ENCODE data around the gene ALS2CL.
A peak's percentile ranks its signal among the peaks of the same experiment; 100 is the strongest.

The ALS2CL gene

GRCh38 chr3:46690798-46691197 lies 2.7 kb downstream of the ALS2CL start:
- H3K4me1 Mint-ChIP-seq (ENCODE audit: low read depth in 2 of 2) = peaks cover 18 to 23% of the 10 kb centered on the region in 2 donors
- ATAC-seq (replicated peaks) = no peak
- H3K36me3 Mint-ChIP-seq (ENCODE audit: insufficient read depth) = no peaks in the 10 kb centered on the region
- peaks cover 5 to 22% of the 10 kb centered on the region in 2 donors for H3K27me3 Mint-ChIP-seq
- H3K9me3 Mint-ChIP-seq = no peaks in the 10 kb centered on the region
- DNase-seq = no peak
- no peak overlapping the region for H3K4me3 Mint-ChIP-seq
- H3K27ac Mint-ChIP-seq = peak overlapping the region in 1 of 2 donors; percentile 45

DNA sequence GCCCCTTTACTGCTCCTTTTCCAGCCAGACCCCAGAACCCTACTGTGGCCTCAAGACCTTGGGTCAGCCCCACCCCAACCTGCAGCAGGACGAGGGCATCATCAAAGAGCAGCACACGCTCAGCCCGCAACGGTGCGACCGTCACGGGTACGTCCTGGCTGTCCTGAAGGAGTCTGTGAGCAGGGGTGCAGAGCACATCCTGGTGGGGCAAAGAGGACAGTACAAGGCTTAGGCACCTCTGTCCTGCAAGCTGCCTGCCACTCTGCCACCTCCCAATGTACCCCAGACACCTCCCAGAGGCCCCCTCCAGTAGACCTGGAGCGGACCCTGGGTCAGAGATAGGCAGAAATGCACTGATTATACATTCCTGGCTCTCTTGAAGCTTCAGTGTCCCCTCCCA lies 8.0 kb downstream of the ALS2CL start:
- Mint-ChIP-seq H3K9me3 (no peaks in the 10 kb centered on the region), H3K27ac (no peak overlapping the region), H3K27me3 (peaks cover 0 to 9% of the 10 kb centered on the region in 2 donors), H3K4me3 (no peak overlapping the region), H3K36me3 (ENCODE audit: insufficient read depth) (no peaks in the 10 kb centered on the region), H3K4me1 (ENCODE audit: low read depth in 2 of 2) (no peaks in the 10 kb centered on the region)
- DNase-seq (no peak), ATAC-seq (replicated peaks) (no peak)

GRCh38 chr3:46684891-46685290 lies 8.6 kb downstream of the ALS2CL start:
- Mint-ChIP-seq H3K9me3 (no peaks in the 10 kb centered on the region), H3K36me3 (ENCODE audit: insufficient read depth) (no peaks in the 10 kb centered on the region), H3K4me1 (ENCODE audit: low read depth in 2 of 2) (no peaks in the 10 kb centered on the region), H3K27me3 (peaks cover 0 to 15% of the 10 kb centered on the region in 2 donors), H3K27ac (no peak overlapping the region), H3K4me3 (no peak overlapping the region)
- DNase-seq (no peak), ATAC-seq (replicated peaks) (no peak)

- no peak for ATAC-seq (replicated peaks)
- H3K36me3 Mint-ChIP-seq (ENCODE audit: insufficient read depth) = no peaks in the 10 kb centered on the region
These were observed 10.5 kb downstream of the ALS2CL start for GRCh38 chr3:46682974-46683373.

GRCh38 chr3:46681856-46682540 lies 11.5 kb downstream of the ALS2CL start:
- no peaks in the 10 kb centered on the region for H3K9me3 Mint-ChIP-seq
- H3K36me3 Mint-ChIP-seq (ENCODE audit: insufficient read depth) = no peaks in the 10 kb centered on the region
- no peaks in the 10 kb centered on the region for H3K4me1 Mint-ChIP-seq (ENCODE audit: low read depth in 2 of 2)
- H3K27me3 Mint-ChIP-seq = peaks cover 0 to 19% of the 10 kb centered on the region in 2 donors
- no peak for DNase-seq
- H3K4me3 Mint-ChIP-seq = no peak overlapping the region
- no peak for ATAC-seq (replicated peaks)
- no peak overlapping the region for H3K27ac Mint-ChIP-seq

More at GRCh38 chr3:46682974-46683373, 10.5 kb downstream of the ALS2CL start:
- DNase-seq = no peak
- H3K4me3 Mint-ChIP-seq = no peak overlapping the region
- no peaks in the 10 kb centered on the region for H3K9me3 Mint-ChIP-seq
- peaks cover 0 to 19% of the 10 kb centered on the region in 2 donors for H3K27me3 Mint-ChIP-seq
- no peak overlapping the region for H3K27ac Mint-ChIP-seq
- no peaks in the 10 kb centered on the region for H3K4me1 Mint-ChIP-seq (ENCODE audit: low read depth in 2 of 2)

GRCh38 chr3:46681387-46681786 lies 12.1 kb downstream of the ALS2CL start:
- no peaks in the 10 kb centered on the region for H3K9me3 Mint-ChIP-seq
- no peaks in the 10 kb centered on the region for H3K36me3 Mint-ChIP-seq (ENCODE audit: insufficient read depth)
- no peak overlapping the region for H3K4me3 Mint-ChIP-seq
- H3K4me1 Mint-ChIP-seq (ENCODE audit: low read depth in 2 of 2) = no peaks in the 10 kb centered on the region
- H3K27me3 Mint-ChIP-seq = peaks cover 0 to 19% of the 10 kb centered on the region in 2 donors
- DNase-seq = no peak
- no peak overlapping the region for H3K27ac Mint-ChIP-seq
- no peak for ATAC-seq (replicated peaks)

GRCh38 chr3:46680298-46680826 lies 13.1 kb downstream of the ALS2CL start:
- no peaks in the 10 kb centered on the region for H3K4me1 Mint-ChIP-seq (ENCODE audit: low read depth in 2 of 2)
- no peak for ATAC-seq (replicated peaks)
- no peaks in the 10 kb centered on the region for H3K36me3 Mint-ChIP-seq (ENCODE audit: insufficient read depth)
- DNase-seq = no peak
- H3K27me3 Mint-ChIP-seq = peaks cover 0 to 11% of the 10 kb centered on the region in 2 donors
- H3K9me3 Mint-ChIP-seq = no peaks in the 10 kb centered on the region
- H3K27ac Mint-ChIP-seq = no peak overlapping the region
- H3K4me3 Mint-ChIP-seq = no peak overlapping the region

- H3K4me3 Mint-ChIP-seq = no peak overlapping the region
- H3K9me3 Mint-ChIP-seq = no peaks in the 10 kb centered on the region
- DNase-seq (no peak), ATAC-seq (replicated peaks) (no peak)
- H3K27me3 Mint-ChIP-seq = peaks cover 0 to 10% of the 10 kb centered on the region in 2 donors
- H3K27ac Mint-ChIP-seq = peak overlapping the region in 1 of 2 donors; percentile 26
- H3K4me1 Mint-ChIP-seq (ENCODE audit: low read depth in 2 of 2) = no peaks in the 10 kb centered on the region
- H3K36me3 Mint-ChIP-seq (ENCODE audit: insufficient read depth) = no peaks in the 10 kb centered on the region
These were observed 13.8 kb downstream of the ALS2CL start for GRCh38 chr3:46679681-46680080.

DNA sequence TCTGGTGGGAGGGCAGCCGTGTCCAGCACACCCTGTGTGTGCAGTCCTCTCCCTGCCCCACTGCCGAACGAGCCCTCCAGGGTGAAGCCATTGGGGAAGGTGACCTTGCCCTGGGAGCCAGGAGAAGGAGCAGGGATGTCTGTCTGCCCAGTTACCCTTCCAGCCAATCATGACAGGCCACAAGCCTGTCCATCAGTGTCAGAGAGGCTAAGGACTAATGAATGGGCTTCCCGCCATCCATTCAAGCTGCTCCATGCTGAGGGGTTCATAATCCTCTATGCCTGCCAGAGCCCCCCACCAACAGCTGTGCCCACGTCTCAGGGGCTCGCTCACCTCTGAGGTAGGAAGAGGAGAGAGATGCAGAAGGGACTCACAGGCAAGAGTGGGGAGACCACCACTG lies 15.2 kb downstream of the ALS2CL start:
- ATAC-seq (replicated peaks) (no peak), DNase-seq (no peak)
- Mint-ChIP-seq H3K27ac (no peak overlapping the region), H3K27me3 (peaks cover 0 to 16% of the 10 kb centered on the region in 2 donors), H3K4me1 (ENCODE audit: low read depth in 2 of 2) (no peaks in the 10 kb centered on the region), H3K36me3 (ENCODE audit: insufficient read depth) (no peaks in the 10 kb centered on the region), H3K9me3 (no peaks in the 10 kb centered on the region), H3K4me3 (no peak overlapping the region)

DNA sequence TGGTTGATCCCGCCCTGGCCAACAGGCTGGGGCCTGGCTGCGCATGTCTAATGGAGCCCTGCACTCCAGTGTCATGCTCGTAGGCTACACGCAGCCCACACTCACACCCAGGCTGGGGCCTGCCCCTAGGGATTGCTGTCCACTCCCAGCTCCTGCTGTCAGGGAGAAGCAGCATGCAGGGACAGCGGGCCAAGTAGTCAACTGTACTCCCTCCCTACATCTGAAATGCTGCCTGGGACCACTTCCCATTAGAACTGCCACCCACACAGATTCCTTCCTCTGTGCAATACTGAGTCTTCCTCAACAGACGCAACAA lies 16.1 kb downstream of the ALS2CL start:
- H3K27ac Mint-ChIP-seq = no peak overlapping the region
- no peak for DNase-seq
- no peaks in the 10 kb centered on the region for H3K36me3 Mint-ChIP-seq (ENCODE audit: insufficient read depth)
- H3K27me3 Mint-ChIP-seq = peaks cover 0 to 18% of the 10 kb centered on the region in 2 donors
- no peak overlapping the region for H3K4me3 Mint-ChIP-seq
- no peaks in the 10 kb centered on the region for H3K9me3 Mint-ChIP-seq
- H3K4me1 Mint-ChIP-seq (ENCODE audit: low read depth in 2 of 2) = no peaks in the 10 kb centered on the region
- no peak for ATAC-seq (replicated peaks)

GRCh38 chr3:46676601-46677410 lies 16.7 kb downstream of the ALS2CL start:
- DNase-seq (no peak), ATAC-seq (replicated peaks) (no peak)
- no peak overlapping the region for H3K27ac Mint-ChIP-seq
- no peaks in the 10 kb centered on the region for H3K4me1 Mint-ChIP-seq (ENCODE audit: low read depth in 2 of 2)
- H3K9me3 Mint-ChIP-seq = no peaks in the 10 kb centered on the region
- H3K4me3 Mint-ChIP-seq = no peak overlapping the region
- H3K36me3 Mint-ChIP-seq (ENCODE audit: insufficient read depth) = no peaks in the 10 kb centered on the region
- H3K27me3 Mint-ChIP-seq = peaks cover 0 to 18% of the 10 kb centered on the region in 2 donors

GRCh38 chr3:46675843-46676567 lies 17.5 kb downstream of the ALS2CL start:
- DNase-seq = no peak
- H3K4me3 Mint-ChIP-seq = no peak overlapping the region
- no peak overlapping the region for H3K27ac Mint-ChIP-seq
- no peak for ATAC-seq (replicated peaks)
- H3K9me3 Mint-ChIP-seq = no peaks in the 10 kb centered on the region
- no peaks in the 10 kb centered on the region for H3K36me3 Mint-ChIP-seq (ENCODE audit: insufficient read depth)
- H3K27me3 Mint-ChIP-seq = peaks cover 0 to 18% of the 10 kb centered on the region in 2 donors
- H3K4me1 Mint-ChIP-seq (ENCODE audit: low read depth in 2 of 2) = no peaks in the 10 kb centered on the region

- DNase-seq (no peak), ATAC-seq (replicated peaks) (no peak)
- no peak overlapping the region for H3K4me3 Mint-ChIP-seq
- no peaks in the 10 kb centered on the region for H3K4me1 Mint-ChIP-seq (ENCODE audit: low read depth in 2 of 2)
- no peaks in the 10 kb centered on the region for H3K36me3 Mint-ChIP-seq (ENCODE audit: insufficient read depth)
- H3K27ac Mint-ChIP-seq = no peak overlapping the region
- no peaks in the 10 kb centered on the region for H3K9me3 Mint-ChIP-seq
- peaks cover 0 to 18% of the 10 kb centered on the region in 2 donors for H3K27me3 Mint-ChIP-seq
These were observed 18.1 kb downstream of the ALS2CL start for GRCh38 chr3:46675426-46675825.

Measured in effector memory CD8-positive, alpha-beta T cell (primary cell).